Activated T-cell treated with anti-CD3 and anti-CD28 coated beads for 48 hours (primary cell): ENCODE measurements around the gene FAM163B.

Experiments
- DNase-seq: peaks from one replicate; pipeline ENCODE4 v3.0.0-alpha.2; 2020; ENCODE audit warnings: low read depth

Gene FAM163B

GRCh38 chr9:133581011-133581410, 28.2 kb downstream of the FAM163B start:
- DNase-seq = no peak

GRCh38 chr9:133580419-133580738, 28.8 kb downstream of the FAM163B start:
- no peak for DNase-seq

GRCh38 chr9:133579601-133580418, 29.4 kb downstream of the FAM163B start:
- DNase-seq = no peak

GRCh38 chr9:133578524-133579441, 30.4 kb downstream of the FAM163B start:
- DNase-seq = no peak

GRCh38 chr9:133577737-133578112, 31.5 kb downstream of the FAM163B start:
- DNase-seq = no peak

- DNase-seq = no peak
Observed at GRCh38 chr9:133576875-133577736, 32.1 kb downstream of the FAM163B start.

GRCh38 chr9:133576031-133576874, 32.9 kb downstream of the FAM163B start:
- no peak for DNase-seq

GRCh38 chr9:133575186-133576030, 33.8 kb downstream of the FAM163B start:
- no peak for DNase-seq

GRCh38 chr9:133574771-133575170, 34.4 kb downstream of the FAM163B start:
- no peak for DNase-seq

- no peak for DNase-seq
Observed at GRCh38 chr9:133573791-133574515, 35.2 kb downstream of the FAM163B start.

GRCh38 chr9:133572821-133573361, 36.3 kb downstream of the FAM163B start:
- DNase-seq = no peak

- no peak for DNase-seq
Observed at GRCh38 chr9:133571896-133572595, 37.1 kb downstream of the FAM163B start.

- no peak for DNase-seq
Observed at GRCh38 chr9:133571391-133571890, 37.7 kb downstream of the FAM163B start.

GRCh38 chr9:133570691-133571080, 38.5 kb downstream of the FAM163B start:
- no peak for DNase-seq

GRCh38 chr9:133569891-133570690, 39.1 kb downstream of the FAM163B start:
- no peak for DNase-seq

- no peak for DNase-seq
Observed at GRCh38 chr9:133569121-133569785, 39.9 kb downstream of the FAM163B start.

- DNase-seq = no peak
Observed at GRCh38 chr9:133568186-133568585, 41.0 kb downstream of the FAM163B start.
